Mononuclear cell (primary cell): ENCODE results near the gene APOC1. TPM values are rescaled to one million over a fixed set of nuclear protein-coding genes. Genes with fewer than 3 reads are reported as not detected.

ENCODE experiments used
- H3K27me3 ChIP-seq: 2 replicates; pipeline ENCODE4 v1.6.0; 2011; ENCODE audit warnings: low read length, control low read depth; ENCODE audit not compliant: insufficient read depth
- H3K4me1 ChIP-seq: 2 replicates; pipeline ENCODE4 v1.5.1; 2011; ENCODE audit warnings: mild to moderate bottlenecking, low read length, control low read depth; ENCODE audit not compliant: insufficient read depth
- H3K4me3 ChIP-seq: 2 replicates; pipeline ENCODE4 v1.5.1; 2011; ENCODE audit warnings: mild to moderate bottlenecking, low read length, moderate library complexity
- H3K9me3 ChIP-seq: 2 replicates; pipeline ENCODE4 v1.5.1; 2011; ENCODE audit warnings: low read depth, mild to moderate bottlenecking, control low read depth, low read length
- total RNA-seq: library from RNA; depleted of rRNA; stranded (reverse); fragments of >200 nt; gene quantifications from one replicate; pipeline ENCODE4 v1.2.3, GENCODE V29; 2012

APOC1 gene
- total RNA-seq, 1 donor = not detected

DNA sequence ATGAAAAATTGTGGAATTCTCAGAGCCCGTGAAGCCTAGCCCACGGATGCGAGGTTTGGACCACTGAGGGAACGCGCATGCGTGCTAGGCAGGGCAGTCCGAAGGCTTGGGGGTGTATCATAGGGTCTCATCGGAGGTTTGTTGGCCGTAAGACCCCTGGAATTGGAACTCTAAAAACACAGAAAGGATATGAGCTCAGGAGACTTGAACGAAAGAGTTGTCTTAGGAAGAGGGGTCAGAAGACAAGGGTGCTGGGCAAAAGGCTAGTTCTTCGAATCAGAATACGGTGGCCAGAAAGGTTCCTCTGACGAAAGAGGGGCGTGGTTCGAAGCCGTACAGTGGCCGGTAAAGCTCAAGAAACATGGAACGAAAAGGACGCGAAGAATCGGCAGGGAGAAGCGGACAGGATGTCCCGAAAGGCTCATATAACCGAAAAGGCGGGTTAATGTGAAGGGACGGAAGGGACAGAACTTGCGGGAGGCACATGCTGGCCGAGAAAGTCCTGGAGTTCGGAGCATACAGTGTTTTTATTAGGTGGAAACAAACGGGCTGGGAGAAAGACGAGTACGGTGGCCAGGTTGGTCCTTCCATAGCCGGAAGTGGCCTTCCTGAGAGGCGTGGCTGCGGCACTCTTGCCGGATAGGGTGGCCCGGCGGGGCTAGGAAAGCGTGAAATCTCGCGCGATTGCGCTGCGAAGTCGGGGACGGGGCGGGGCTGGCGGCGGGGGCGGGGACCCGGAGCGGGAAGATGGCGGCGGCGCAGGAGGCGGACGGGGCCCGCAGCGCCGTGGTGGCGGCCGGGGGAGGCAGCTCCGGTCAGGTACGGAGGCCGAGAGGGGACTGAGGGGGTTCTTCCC lies 40.5 kb downstream of the APOC1 start, which contains the start of gene CLPTM1:
Gene CLPTM1, plus strand, starts transcription at position 732 of the 856 bp plus-strand sequence. Its CDS starts 16 bp downstream, at position 748.
- Histone ChIP-seq H3K27me3 (no peaks in the 10 kb centered on the region), H3K9me3 (no peaks in the 10 kb centered on the region), H3K4me3 (peak within 1 kb of the TSS; percentile 98), H3K4me1 (peaks cover 49% of the 10 kb centered on the region)

- Histone ChIP-seq H3K27me3 (no peaks in the 10 kb centered on the region), H3K4me3 (peak overlapping the region; percentile 98), H3K4me1 (peaks cover 56% of the 10 kb centered on the region), H3K9me3 (no peaks in the 10 kb centered on the region)
These were observed 41.4 kb downstream of the APOC1 start for GRCh38 chr19:44955505-44956439.

DNA sequence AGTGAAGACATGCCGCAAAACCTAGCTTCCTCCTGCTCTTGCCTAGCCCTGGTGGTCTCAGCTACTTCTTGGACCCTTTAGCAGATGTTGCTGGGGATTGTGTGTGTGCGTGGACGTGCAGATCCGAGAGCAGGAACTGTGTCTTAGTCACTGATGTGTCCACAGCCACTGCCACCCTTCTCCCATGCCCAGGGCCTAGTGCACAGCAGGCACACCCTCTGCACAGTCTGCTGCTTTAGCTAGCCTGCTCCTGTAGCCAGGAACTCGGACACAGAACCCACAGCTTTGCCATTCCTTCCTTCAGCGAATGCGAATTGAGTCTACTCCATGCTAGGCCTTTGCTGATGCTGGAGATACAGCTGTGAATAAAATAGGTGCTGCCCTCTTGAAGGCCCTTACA lies 43.1 kb downstream of the APOC1 start:
- no peak overlapping the region for H3K4me3 ChIP-seq
- H3K27me3 ChIP-seq = no peaks in the 10 kb centered on the region
- peaks cover 65% of the 10 kb centered on the region for H3K4me1 ChIP-seq
- H3K9me3 ChIP-seq = no peaks in the 10 kb centered on the region

DNA sequence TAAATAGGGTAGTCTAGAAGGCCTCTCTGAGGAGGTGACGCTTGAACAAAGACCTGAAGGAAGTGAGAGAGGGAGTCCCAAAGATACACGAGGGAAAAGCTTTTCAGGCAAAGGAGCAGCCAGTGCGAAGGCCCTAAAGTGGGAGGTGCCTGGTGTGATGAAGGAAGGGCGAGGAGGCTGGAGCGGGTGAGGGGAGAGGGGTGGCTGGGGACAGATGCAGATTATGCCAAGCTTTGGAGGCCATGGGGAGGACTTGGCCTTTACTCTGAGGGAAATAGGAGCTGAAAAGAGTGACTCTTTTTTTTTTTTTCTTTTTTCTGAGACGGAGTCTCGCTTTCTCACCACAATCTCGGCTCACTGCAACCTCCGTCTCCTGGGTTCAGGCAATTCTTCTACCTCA lies 43.7 kb downstream of the APOC1 start:
- H3K4me1 ChIP-seq = peaks cover 65% of the 10 kb centered on the region
- no peak overlapping the region for H3K4me3 ChIP-seq
- H3K9me3 ChIP-seq = no peaks in the 10 kb centered on the region
- no peaks in the 10 kb centered on the region for H3K27me3 ChIP-seq

DNA sequence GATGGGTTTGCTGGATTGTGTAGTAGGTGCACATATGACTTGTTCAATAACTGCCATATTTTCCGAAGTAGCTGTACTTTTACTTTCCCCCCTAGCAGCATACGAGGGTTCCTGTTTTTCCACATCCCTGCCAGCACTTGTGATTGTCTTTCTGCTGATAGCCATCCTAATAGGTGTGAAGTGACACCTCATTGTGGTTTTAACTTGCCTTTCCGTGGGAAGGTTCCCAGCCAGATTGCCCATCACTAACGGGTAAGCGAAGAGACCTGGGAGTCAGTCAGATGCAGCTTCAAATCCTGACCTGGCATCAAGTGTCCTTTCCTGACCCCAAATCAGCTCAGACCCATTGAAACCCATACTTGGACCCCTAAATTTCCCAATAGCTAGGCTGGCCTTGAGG lies 45.3 kb downstream of the APOC1 start:
- Histone ChIP-seq H3K4me3 (no peak overlapping the region), H3K27me3 (no peaks in the 10 kb centered on the region), H3K9me3 (no peaks in the 10 kb centered on the region), H3K4me1 (peaks cover 55% of the 10 kb centered on the region)

GRCh38 chr19:44960906-44961728 lies 46.7 kb downstream of the APOC1 start:
- H3K27me3 ChIP-seq = no peaks in the 10 kb centered on the region
- H3K9me3 ChIP-seq = no peaks in the 10 kb centered on the region
- H3K4me3 ChIP-seq = no peak overlapping the region
- peaks cover 49% of the 10 kb centered on the region for H3K4me1 ChIP-seq

- Histone ChIP-seq H3K27me3 (no peaks in the 10 kb centered on the region), H3K9me3 (no peaks in the 10 kb centered on the region), H3K4me1 (peaks cover 42% of the 10 kb centered on the region), H3K4me3 (no peak overlapping the region)
These were observed 47.4 kb downstream of the APOC1 start for GRCh38 chr19:44961821-44962220.

- no peak overlapping the region for H3K4me3 ChIP-seq
- H3K27me3 ChIP-seq = no peaks in the 10 kb centered on the region
- no peaks in the 10 kb centered on the region for H3K9me3 ChIP-seq
- H3K4me1 ChIP-seq = no peaks in the 10 kb centered on the region
These were observed 53.7 kb downstream of the APOC1 start for GRCh38 chr19:44968118-44968517.

DNA sequence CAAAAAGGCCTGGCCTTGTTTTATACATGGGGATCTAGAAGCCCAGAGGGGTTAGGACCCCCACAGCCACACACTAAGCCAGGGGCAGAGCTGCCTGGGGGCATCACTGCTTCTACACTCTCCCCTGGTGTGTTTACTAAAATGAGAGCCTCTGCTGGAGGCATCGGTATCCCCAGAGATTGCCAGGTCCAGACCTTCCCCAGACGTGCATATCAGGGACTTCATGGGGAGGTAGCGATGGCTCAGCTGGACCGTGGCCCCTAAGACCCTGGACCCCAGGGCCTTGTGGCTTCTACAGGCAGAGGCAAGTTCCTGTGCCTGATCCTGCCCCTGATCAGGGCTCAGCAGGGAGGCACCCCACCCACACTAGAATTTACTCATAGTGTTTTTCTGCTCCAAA lies 54.3 kb downstream of the APOC1 start:
- H3K27me3 ChIP-seq = no peaks in the 10 kb centered on the region
- no peak overlapping the region for H3K4me3 ChIP-seq
- no peaks in the 10 kb centered on the region for H3K4me1 ChIP-seq
- no peaks in the 10 kb centered on the region for H3K9me3 ChIP-seq

Other genes starting within 250 kb of the APOC1 start
- gene CEACAM19, start 243.1 kb upstream of the APOC1 start, total RNA-seq = 0.63 TPM
- gene CEACAM16, start 215.5 kb upstream of the APOC1 start, total RNA-seq = not detected
- 33.0 TPM for gene BCL3, start 165.9 kb upstream of the APOC1 start, total RNA-seq
- gene CBLC, start 136.7 kb upstream of the APOC1 start, total RNA-seq = not detected
- not detected for gene BCAM, start 105.5 kb upstream of the APOC1 start, total RNA-seq
- 22.1 TPM for gene NECTIN2, start 68.3 kb upstream of the APOC1 start, total RNA-seq
- 23.4 TPM for gene TOMM40, start 23.4 kb upstream of the APOC1 start, total RNA-seq
- gene APOE, start 8.8 kb upstream of the APOC1 start, total RNA-seq = 0.94 TPM
- not detected for gene APOC4, start 27.6 kb downstream of the APOC1 start, total RNA-seq
- not detected for gene APOC2, start 31.4 kb downstream of the APOC1 start, total RNA-seq
- gene CLPTM1, start 40.8 kb downstream of the APOC1 start, total RNA-seq = 29.1 TPM
- 42.9 TPM for gene RELB, start 86.9 kb downstream of the APOC1 start, total RNA-seq
- gene CLASRP, start 124.4 kb downstream of the APOC1 start, total RNA-seq = 49.4 TPM
- 1.2 TPM for gene ZNF296, start 161.9 kb downstream of the APOC1 start, total RNA-seq
- gene GEMIN7, start 164.7 kb downstream of the APOC1 start, total RNA-seq = 4.1 TPM
- gene PPP1R37, start 178.6 kb downstream of the APOC1 start, total RNA-seq = 14.0 TPM
- gene NKPD1, start 246.4 kb downstream of the APOC1 start, total RNA-seq = 0.84 TPM